Naive thymus-derived CD8-positive, alpha-beta T cell (primary cell): ENCODE measurements around the gene B2M. TPM values are rescaled to one million over a fixed set of nuclear protein-coding genes. Genes with fewer than 3 reads are reported as not detected.
"Not testable (repeated sequence)": the region's sequence is repeated elsewhere in the genome, so short reads cannot be mapped to it uniquely, and the experiment has no call there.

Experiments used
- ATAC-seq, 2 donors: fragments of 150-1000 bp; cut with Tn5 transposase in 1 of 2; sonication (Bioruptor Pico), chemical (Tn5 transposase) in 1 of 2; 1 replicate in 1 of 2; 2 replicates in 1 of 2; pipeline ENCODE4 v1.10.0; 2021; ENCODE audit warnings: mild to moderate bottlenecking in 2 of 2, moderate library complexity in 2 of 2
- POLR2A ChIA-PET: fragments of 350-600 bp; sonication (Branson Sonifier 250); formaldehyde crosslinking; loops from one replicate; lab custom pipeline; 2021; ENCODE audit warnings: antibody characterized with exemption; lab: Charles Lee
- DNase-seq, 10 donors: peaks; one replicate each; pipeline versions ENCODE4 v3.0.0 to v3.0.0-alpha.2; 2020 to 2022
- H3K27ac Mint-ChIP-seq, 10 donors: one replicate each; pipeline ENCODE4 v1.8.0; 2020 to 2022; ENCODE audit warnings: mild to moderate bottlenecking in 10 of 10, mixed read lengths in 10 of 10, moderate library complexity in 4 of 10, inconsistent platforms in 1 of 10
- H3K27me3 Mint-ChIP-seq, 5 donors: one replicate each; pipeline ENCODE4 v1.8.0; 2021 to 2022; ENCODE audit warnings: mixed read lengths in 5 of 5
- H3K36me3 Mint-ChIP-seq, 3 donors: one replicate each; pipeline ENCODE4 v1.8.0; 2020 to 2022; ENCODE audit warnings: mixed read lengths in 3 of 3, mild to moderate bottlenecking in 2 of 3, inconsistent platforms in 1 of 3
- H3K4me1 Mint-ChIP-seq, 4 donors: one replicate each; pipeline ENCODE4 v1.8.0; 2021 to 2022; ENCODE audit warnings: mixed read lengths in 4 of 4
- H3K4me3 Mint-ChIP-seq, 10 donors: one replicate each; pipeline ENCODE4 v1.8.0; 2020 to 2022; ENCODE audit warnings: mild to moderate bottlenecking in 10 of 10, mixed read lengths in 10 of 10, moderate library complexity in 6 of 10, inconsistent platforms in 1 of 10
- H3K9me3 Mint-ChIP-seq, 9 donors: one replicate each; pipeline ENCODE4 v1.8.0; 2020 to 2022; ENCODE audit warnings: mixed read lengths in 9 of 9, mild to moderate bottlenecking in 3 of 9, inconsistent platforms in 1 of 9, moderate library complexity in 1 of 9
- polyA plus RNA-seq, 3 donors: library from polyadenylated mRNA; unstranded; fragments of 300-500 nt; fragmentation: Illumina TruSeq; gene quantifications; one replicate each; pipeline ENCODE4 v1.2.3, GENCODE V29; 2021
- total RNA-seq, 8 experiments: library from RNA in 2 of 8; stranded (reverse) in 2 of 8; gene quantifications; one replicate each; pipeline ENCODE4 v1.2.3 and lab custom pipeline; 2021 to 2026

The B2M gene
- total and polyA plus RNA-seq, 5 experiments from 2014 or later: 6,403 to 39,550 (median 25,152) TPM

DNA sequence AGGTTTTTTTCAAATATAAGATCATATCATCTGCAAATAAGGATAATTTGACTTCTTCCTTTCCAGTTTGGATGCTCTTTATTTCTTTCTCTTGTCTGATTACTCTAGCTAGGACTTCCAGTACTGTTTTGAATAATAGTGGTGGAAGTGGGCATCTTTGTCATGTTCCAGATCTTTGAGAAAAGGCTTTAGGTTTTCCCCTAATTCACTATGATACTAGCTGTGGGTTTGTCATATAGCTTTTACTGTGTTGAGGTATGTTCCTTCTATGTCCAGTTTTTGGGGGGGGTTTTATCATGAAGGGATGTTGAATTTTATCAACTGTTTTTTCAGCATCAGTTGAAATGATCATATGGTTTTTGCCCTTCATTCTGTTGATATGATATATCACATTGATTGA is 10.6 kb upstream of the B2M start:
- Mint-ChIP-seq H3K36me3 (peaks cover 2 to 26% (median 12%) of the 10 kb centered on the region in 3 donors), H3K9me3 (peaks cover 14 to 50% (median 27%) of the 10 kb centered on the region in 9 donors), H3K4me1 (peaks cover 14 to 30% (median 21%) of the 10 kb centered on the region in 4 donors)
- H3K4me3 Mint-ChIP-seq, H3K27ac Mint-ChIP-seq, H3K27me3 Mint-ChIP-seq, DNase-seq, ATAC-seq: not testable (repeated sequence)
- POLR2A ChIA-PET: interaction anchor here (1.2 to 1.9 kb wide), 2 partner anchors 8 to 38 kb away, joined by 4 read pairs; partner anchors contain the start of gene SPG11

DNA sequence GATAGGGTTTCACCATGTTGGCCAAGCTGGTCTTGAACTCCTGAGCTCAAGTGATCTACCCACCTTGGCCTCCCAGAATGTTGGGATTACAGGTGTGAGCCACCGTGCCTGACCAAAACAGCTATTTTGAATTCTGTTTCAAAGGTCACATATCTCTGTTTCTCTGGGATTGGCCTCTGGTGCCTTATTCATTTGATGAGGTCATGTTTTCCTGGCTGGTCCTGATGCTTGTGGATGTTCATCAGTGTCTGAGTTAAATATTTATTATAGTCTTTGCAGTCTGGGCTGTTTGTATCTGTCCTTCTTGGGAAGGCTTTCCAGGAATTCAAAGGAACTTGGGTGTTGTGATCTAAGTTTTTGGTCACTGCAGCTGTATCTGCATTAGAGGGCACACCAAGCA is 5.3 kb upstream of the B2M start:
- H3K27me3 Mint-ChIP-seq: no peaks in the 10 kb centered on the region
- H3K9me3 Mint-ChIP-seq: peaks cover 3 to 32% (median 19%) of the 10 kb centered on the region in 9 donors
- ATAC-seq: no peak
- no peak overlapping the region for H3K4me3 Mint-ChIP-seq
- POLR2A ChIA-PET: interaction anchor here (0.9 to 22.0 kb wide), 4 partner anchors 11 to 40 kb away, joined by 4 to 1569 read pairs (median 356); partner anchors contain the start of gene SPG11
- H3K27ac Mint-ChIP-seq: peak overlapping the region in 1 of 10 donors; percentile 19
- peaks cover 11 to 21% (median 15%) of the 10 kb centered on the region in 3 donors for H3K36me3 Mint-ChIP-seq
- no peak for DNase-seq
- peaks cover 13 to 40% (median 39%) of the 10 kb centered on the region in 4 donors for H3K4me1 Mint-ChIP-seq

DNA sequence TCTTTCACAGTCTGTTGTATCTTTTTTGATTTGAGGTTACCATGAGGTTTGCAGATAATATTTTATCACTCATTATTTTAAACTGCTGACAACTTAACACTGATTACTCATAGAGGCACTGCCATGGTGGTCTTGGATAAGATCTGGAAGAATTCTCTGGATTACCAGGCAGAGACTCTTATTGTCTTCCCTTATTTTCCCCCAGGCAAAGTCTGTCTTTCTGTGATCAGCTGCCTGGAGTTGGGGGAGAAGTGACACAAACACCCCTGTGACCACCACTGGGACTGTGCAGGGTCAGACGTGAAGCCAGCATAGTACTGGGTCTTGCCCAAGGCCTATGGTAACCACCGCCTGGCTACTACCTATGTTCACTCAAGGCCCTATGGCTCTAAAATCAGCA is 4.9 kb upstream of the B2M start:
- ATAC-seq: no peak

DNA sequence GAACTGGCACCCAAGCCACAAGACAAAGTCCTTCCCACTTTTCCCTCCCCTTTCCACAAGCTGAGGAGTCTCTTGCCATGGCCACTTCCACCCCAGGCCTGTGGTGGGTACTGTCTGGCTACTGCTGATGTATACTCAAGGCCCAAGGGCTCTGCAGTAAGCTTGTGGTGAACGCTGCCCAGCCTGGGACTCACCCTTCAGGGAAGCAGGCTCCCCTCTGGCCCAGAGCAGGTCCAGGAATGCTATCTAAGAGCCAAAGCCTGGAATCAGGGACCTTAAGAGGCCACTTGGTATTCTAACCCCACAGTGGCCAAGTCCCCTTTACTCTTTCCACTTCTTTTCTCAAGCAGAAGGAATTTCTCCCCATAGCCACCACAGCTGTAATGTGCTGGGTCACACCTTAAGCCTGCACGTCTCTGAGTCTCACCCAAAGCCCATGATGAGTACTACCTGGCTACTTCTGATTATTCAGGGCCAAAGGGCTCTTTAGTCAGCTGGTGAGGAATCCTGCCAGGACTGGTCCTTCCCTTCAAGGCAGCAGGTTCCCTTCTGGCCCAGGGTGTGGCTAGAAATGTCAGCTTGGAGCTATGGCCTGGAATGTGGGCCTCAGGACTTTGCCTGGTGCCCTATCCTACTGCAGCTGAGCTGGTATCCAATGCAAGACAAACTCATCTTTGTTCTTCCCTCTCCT is 4.2 kb upstream of the B2M start:
- Mint-ChIP-seq H3K36me3 (peaks cover 19 to 30% (median 22%) of the 10 kb centered on the region in 3 donors), H3K27ac (peak overlapping the region in 2 of 10 donors; percentile 28 to 43)

More for the DNA sequence above, 4.9 kb upstream of the B2M start:
- Mint-ChIP-seq H3K36me3 (peaks cover 13 to 24% (median 19%) of the 10 kb centered on the region in 3 donors), H3K27ac (peak overlapping the region in 1 of 10 donors; percentile 19), H3K4me3 (no peak overlapping the region), H3K27me3 (peaks cover 0 to 2% (median 0%) of the 10 kb centered on the region in 5 donors), H3K4me1 (peaks cover 17 to 43% (median 39%) of the 10 kb centered on the region in 4 donors), H3K9me3 (peaks cover 3 to 28% (median 19%) of the 10 kb centered on the region in 9 donors)
- no peak for DNase-seq
- POLR2A ChIA-PET: interaction anchor here (1.8 to 22.0 kb wide), 3 partner anchors 12 to 41 kb away, joined by 5 to 1569 read pairs (median 707); partner anchors contain the start of gene SPG11

DNA sequence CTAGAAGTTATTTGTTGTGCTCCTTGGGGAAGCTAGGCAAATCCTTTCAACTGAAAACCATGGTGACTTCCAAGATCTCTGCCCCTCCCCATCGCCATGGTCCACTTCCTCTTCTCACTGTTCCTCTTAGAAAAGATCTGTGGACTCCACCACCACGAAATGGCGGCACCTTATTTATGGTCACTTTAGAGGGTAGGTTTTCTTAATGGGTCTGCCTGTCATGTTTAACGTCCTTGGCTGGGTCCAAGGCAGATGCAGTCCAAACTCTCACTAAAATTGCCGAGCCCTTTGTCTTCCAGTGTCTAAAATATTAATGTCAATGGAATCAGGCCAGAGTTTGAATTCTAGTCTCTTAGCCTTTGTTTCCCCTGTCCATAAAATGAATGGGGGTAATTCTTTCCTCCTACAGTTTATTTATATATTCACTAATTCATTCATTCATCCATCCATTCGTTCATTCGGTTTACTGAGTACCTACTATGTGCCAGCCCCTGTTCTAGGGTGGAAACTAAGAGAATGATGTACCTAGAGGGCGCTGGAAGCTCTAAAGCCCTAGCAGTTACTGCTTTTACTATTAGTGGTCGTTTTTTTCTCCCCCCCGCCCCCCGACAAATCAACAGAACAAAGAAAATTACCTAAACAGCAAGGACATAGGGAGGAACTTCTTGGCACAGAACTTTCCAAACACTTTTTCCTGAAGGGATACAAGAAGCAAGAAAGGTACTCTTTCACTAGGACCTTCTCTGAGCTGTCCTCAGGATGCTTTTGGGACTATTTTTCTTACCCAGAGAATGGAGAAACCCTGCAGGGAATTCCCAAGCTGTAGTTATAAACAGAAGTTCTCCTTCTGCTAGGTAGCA is 851 bp upstream of the B2M start:
- peaks cover 47 to 54% (median 48%) of the 10 kb centered on the region in 3 donors for H3K36me3 Mint-ChIP-seq

More for the DNA sequence above, 4.2 kb upstream of the B2M start:
- no peak for ATAC-seq
- Mint-ChIP-seq H3K4me3 (peak overlapping the region in 1 of 10 donors; percentile 36), H3K9me3 (peaks cover 0 to 23% (median 14%) of the 10 kb centered on the region in 9 donors), H3K4me1 (peaks cover 19 to 47% (median 39%) of the 10 kb centered on the region in 4 donors), H3K27me3 (peaks cover 0 to 2% (median 0%) of the 10 kb centered on the region in 5 donors)
- POLR2A ChIA-PET: interaction anchor here (1.3 to 22.0 kb wide), 5 partner anchors 11 to 41 kb away, joined by 3 to 1743 read pairs (median 707); partner anchors contain the start of genes SPG11 and TRIM69
- DNase-seq: no peak

DNA sequence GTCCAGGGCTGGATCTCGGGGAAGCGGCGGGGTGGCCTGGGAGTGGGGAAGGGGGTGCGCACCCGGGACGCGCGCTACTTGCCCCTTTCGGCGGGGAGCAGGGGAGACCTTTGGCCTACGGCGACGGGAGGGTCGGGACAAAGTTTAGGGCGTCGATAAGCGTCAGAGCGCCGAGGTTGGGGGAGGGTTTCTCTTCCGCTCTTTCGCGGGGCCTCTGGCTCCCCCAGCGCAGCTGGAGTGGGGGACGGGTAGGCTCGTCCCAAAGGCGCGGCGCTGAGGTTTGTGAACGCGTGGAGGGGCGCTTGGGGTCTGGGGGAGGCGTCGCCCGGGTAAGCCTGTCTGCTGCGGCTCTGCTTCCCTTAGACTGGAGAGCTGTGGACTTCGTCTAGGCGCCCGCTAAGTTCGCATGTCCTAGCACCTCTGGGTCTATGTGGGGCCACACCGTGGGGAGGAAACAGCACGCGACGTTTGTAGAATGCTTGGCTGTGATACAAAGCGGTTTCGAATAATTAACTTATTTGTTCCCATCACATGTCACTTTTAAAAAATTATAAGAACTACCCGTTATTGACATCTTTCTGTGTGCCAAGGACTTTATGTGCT is 527 bp downstream of the B2M start:
- DNase-seq (peak; percentile 49 to 84 (median 64)), ATAC-seq (peak; percentile 27 to 37)
- Mint-ChIP-seq H3K9me3 (peaks cover 0 to 3% (median 0%) of the 10 kb centered on the region in 9 donors), H3K27me3 (peaks cover 0 to 4% (median 0%) of the 10 kb centered on the region in 5 donors), H3K4me3 (peak overlapping the region; percentile 88 to 100 (median 98)), H3K4me1 (peaks cover 36 to 72% (median 57%) of the 10 kb centered on the region in 4 donors), H3K27ac (peak overlapping the region; percentile 100), H3K36me3 (peaks cover 52 to 68% (median 62%) of the 10 kb centered on the region in 3 donors)
- POLR2A ChIA-PET: interaction anchor here (0.8 to 22.0 kb wide), 17 partner anchors 9 to 175 kb away, joined by 3 to 1743 read pairs (median 6); partner anchors contain the start of genes EIF3J, SPG11 and TRIM69

More for the DNA sequence above, 851 bp upstream of the B2M start:
- Mint-ChIP-seq H3K4me3 (peak overlapping the region; percentile 88 to 100 (median 98)), H3K27ac (peak overlapping the region; percentile 100), H3K4me1 (peaks cover 30 to 58% (median 47%) of the 10 kb centered on the region in 4 donors), H3K9me3 (peaks cover 0 to 5% (median 0%) of the 10 kb centered on the region in 9 donors), H3K27me3 (peaks cover 0 to 4% (median 0%) of the 10 kb centered on the region in 5 donors)
- DNase-seq (peak in 7 of 10 donors; percentile 43 to 71 (median 58)), ATAC-seq (peak in 1 of 2 donors; percentile 13)
- POLR2A ChIA-PET: interaction anchor here (0.6 to 22.0 kb wide), 17 partner anchors 7 to 247 kb away, joined by 3 to 1743 read pairs (median 5); partner anchors contain the start of genes EIF3J, SPG11 and TRIM69

DNA sequence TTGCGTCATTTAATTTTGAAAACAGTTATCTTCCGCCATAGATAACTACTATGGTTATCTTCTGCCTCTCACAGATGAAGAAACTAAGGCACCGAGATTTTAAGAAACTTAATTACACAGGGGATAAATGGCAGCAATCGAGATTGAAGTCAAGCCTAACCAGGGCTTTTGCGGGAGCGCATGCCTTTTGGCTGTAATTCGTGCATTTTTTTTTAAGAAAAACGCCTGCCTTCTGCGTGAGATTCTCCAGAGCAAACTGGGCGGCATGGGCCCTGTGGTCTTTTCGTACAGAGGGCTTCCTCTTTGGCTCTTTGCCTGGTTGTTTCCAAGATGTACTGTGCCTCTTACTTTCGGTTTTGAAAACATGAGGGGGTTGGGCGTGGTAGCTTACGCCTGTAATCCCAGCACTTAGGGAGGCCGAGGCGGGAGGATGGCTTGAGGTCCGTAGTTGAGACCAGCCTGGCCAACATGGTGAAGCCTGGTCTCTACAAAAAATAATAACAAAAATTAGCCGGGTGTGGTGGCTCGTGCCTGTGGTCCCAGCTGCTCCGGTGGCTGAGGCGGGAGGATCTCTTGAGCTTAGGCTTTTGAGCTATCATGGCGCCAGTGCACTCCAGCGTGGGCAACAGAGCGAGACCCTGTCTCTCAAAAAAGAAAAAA is 1.2 kb downstream of the B2M start:
- DNase-seq: peak; percentile 38 to 90 (median 76)
- Mint-ChIP-seq H3K27ac (peak overlapping the region; percentile 100), H3K36me3 (peaks cover 55 to 74% (median 68%) of the 10 kb centered on the region in 3 donors), H3K27me3 (peaks cover 0 to 4% (median 0%) of the 10 kb centered on the region in 5 donors), H3K9me3 (peaks cover 0 to 3% (median 0%) of the 10 kb centered on the region in 9 donors), H3K4me3 (peak overlapping the region; percentile 88 to 100 (median 98)), H3K4me1 (peaks cover 38 to 79% (median 58%) of the 10 kb centered on the region in 4 donors)
- peak; percentile 45 for ATAC-seq
- POLR2A ChIA-PET: interaction anchor here (0.7 to 22.0 kb wide), 11 partner anchors 17 to 176 kb away, joined by 3 to 1743 read pairs (median 6); partner anchors contain the start of genes EIF3J, SPG11 and TRIM69

DNA sequence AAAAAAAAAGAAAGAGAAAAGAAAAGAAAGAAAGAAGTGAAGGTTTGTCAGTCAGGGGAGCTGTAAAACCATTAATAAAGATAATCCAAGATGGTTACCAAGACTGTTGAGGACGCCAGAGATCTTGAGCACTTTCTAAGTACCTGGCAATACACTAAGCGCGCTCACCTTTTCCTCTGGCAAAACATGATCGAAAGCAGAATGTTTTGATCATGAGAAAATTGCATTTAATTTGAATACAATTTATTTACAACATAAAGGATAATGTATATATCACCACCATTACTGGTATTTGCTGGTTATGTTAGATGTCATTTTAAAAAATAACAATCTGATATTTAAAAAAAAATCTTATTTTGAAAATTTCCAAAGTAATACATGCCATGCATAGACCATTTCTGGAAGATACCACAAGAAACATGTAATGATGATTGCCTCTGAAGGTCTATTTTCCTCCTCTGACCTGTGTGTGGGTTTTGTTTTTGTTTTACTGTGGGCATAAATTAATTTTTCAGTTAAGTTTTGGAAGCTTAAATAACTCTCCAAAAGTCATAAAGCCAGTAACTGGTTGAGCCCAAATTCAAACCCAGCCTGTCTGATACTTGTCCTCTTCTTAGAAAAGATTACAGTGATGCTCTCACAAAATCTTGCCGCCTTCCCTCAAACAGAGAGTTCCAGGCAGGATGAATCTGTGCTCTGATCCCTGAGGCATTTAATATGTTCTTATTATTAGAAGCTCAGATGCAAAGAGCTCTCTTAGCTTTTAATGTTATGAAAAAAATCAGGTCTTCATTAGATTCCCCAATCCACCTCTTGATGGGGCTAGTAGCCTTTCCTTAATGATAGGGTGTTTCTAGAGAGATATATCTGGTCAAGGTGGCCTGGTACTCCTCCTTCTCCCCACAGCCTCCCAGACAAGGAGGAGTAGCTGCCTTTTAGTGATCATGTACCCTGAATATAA is 2.0 kb downstream of the B2M start:
- Mint-ChIP-seq H3K36me3 (peaks cover 55 to 72% (median 71%) of the 10 kb centered on the region in 3 donors), H3K9me3 (peaks cover 0 to 3% (median 0%) of the 10 kb centered on the region in 9 donors), H3K27ac (peak overlapping the region; percentile 100), H3K27me3 (peaks cover 0 to 4% (median 0%) of the 10 kb centered on the region in 5 donors), H3K4me3 (peak overlapping the region; percentile 88 to 100 (median 98)), H3K4me1 (peaks cover 41 to 81% (median 61%) of the 10 kb centered on the region in 4 donors)
- no peak for ATAC-seq
- peak in 2 of 10 donors; percentile 40 to 42 for DNase-seq
- POLR2A ChIA-PET: interaction anchor here (0.6 to 22.0 kb wide), 14 partner anchors 16 to 176 kb away, joined by 3 to 1743 read pairs (median 6); partner anchors contain the start of genes EIF3J, SPG11 and TRIM69

DNA sequence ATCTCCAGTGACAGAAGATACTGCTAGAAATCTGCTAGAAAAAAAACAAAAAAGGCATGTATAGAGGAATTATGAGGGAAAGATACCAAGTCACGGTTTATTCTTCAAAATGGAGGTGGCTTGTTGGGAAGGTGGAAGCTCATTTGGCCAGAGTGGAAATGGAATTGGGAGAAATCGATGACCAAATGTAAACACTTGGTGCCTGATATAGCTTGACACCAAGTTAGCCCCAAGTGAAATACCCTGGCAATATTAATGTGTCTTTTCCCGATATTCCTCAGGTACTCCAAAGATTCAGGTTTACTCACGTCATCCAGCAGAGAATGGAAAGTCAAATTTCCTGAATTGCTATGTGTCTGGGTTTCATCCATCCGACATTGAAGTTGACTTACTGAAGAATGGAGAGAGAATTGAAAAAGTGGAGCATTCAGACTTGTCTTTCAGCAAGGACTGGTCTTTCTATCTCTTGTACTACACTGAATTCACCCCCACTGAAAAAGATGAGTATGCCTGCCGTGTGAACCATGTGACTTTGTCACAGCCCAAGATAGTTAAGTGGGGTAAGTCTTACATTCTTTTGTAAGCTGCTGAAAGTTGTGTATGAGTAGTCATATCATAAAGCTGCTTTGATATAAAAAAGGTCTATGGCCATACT is 4.0 kb downstream of the B2M start:
- ATAC-seq (no peak), DNase-seq (no peak)
- H3K27me3 Mint-ChIP-seq: peaks cover 0 to 4% (median 0%) of the 10 kb centered on the region in 5 donors
- POLR2A ChIA-PET: interaction anchor here (0.6 to 22.0 kb wide), 5 partner anchors 14 to 73 kb away, joined by 3 to 1743 read pairs (median 707); partner anchors contain the start of genes SPG11 and TRIM69
- peak overlapping the region; percentile 88 to 100 (median 98) for H3K4me3 Mint-ChIP-seq
- peaks cover 40 to 82% (median 61%) of the 10 kb centered on the region in 4 donors for H3K4me1 Mint-ChIP-seq
- peaks cover 54 to 80% (median 69%) of the 10 kb centered on the region in 3 donors for H3K36me3 Mint-ChIP-seq
- H3K27ac Mint-ChIP-seq: peak overlapping the region; percentile 77 to 100 (median 88)
- H3K9me3 Mint-ChIP-seq: peaks cover 0 to 3% (median 0%) of the 10 kb centered on the region in 9 donors
